Measurements from ENCODE around the gene RXFP2. TPM values are rescaled to one million over a fixed set of nuclear protein-coding genes. Genes with fewer than 3 reads are reported as not detected.

The RXFP2 gene
- total and polyA plus RNA-seq, 2 experiments from 2014 or later, result not detected

- Histone ChIP-seq H3K4me3 (no peak overlapping the region), H3K9me2 (replicated peaks; ENCODE audit: insufficient read depth) (no peaks in the 10 kb centered on the region), H3K4me2 (no peak overlapping the region), H3K36me3 (replicated peaks; ENCODE audit: insufficient read depth, low read depth) (no peaks in the 10 kb centered on the region), H3K9me3 (ENCODE audit: low read depth) (no peaks in the 10 kb centered on the region), H2AFZ (no peak overlapping the region), H4K20me1 (ENCODE audit: insufficient read depth, poor library complexity, severe bottlenecking) (no peaks in the 10 kb centered on the region), H3K27me3 (peaks cover 38% of the 10 kb centered on the region), H3K79me2 (no peaks in the 10 kb centered on the region), H3K4me1 (ENCODE audit: insufficient read depth) (no peaks in the 10 kb centered on the region), H3K27ac (no peak overlapping the region)
- TF ChIP-seq CTCF (IDR thresholded peaks at IDR 0.05; ENCODE audit: poor library complexity) (no peak), EZH2 (IDR thresholded peaks at IDR 0.05; ENCODE audit: borderline replicate concordance) (no peak), EZH2phosphoT487 (IDR thresholded peaks at IDR 0.05; ENCODE audit: low read depth, severe bottlenecking, unreplicated experiment) (no peak)
- 81% methylated on average over 5 of the region's 5 CpGs for WGBS (ENCODE audit: low lambda C conversion rate, missing lambda C conversion rate)
- DNase-seq (ENCODE audit: low spot score), result no peak
Observed at GRCh38 chr13:31850041-31850555, 110.8 kb downstream of the RXFP2 start.

DNA sequence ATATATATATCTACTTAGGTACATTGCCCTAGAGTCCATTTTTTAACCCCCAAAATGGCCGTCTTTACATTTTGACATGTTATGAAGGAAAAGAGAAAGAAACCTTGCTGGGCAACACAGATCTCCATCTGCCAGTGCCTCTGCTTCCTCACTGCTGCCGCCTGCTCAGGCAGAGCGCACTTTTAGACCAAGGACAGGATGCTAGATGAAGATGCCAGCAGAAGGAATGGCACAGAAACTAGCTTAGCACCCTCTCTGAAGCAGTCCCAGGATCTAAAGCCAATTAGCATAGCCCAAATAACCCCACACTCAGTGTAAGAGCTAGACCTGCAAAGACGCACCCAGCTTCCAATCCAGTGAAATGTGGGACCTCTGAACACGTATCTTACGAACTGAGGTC is 111.9 kb downstream of the RXFP2 start:
- TF ChIP-seq CTCF (IDR thresholded peaks at IDR 0.05; ENCODE audit: poor library complexity) (no peak), EZH2 (IDR thresholded peaks at IDR 0.05; ENCODE audit: borderline replicate concordance) (no peak), EZH2phosphoT487 (IDR thresholded peaks at IDR 0.05; ENCODE audit: low read depth, severe bottlenecking, unreplicated experiment) (no peak)
- no peaks in the 10 kb centered on the region for H4K20me1 ChIP-seq (ENCODE audit: insufficient read depth, poor library complexity, severe bottlenecking)
- H3K4me3 ChIP-seq, result no peak overlapping the region
- H3K27me3 ChIP-seq, result peaks cover 32% of the 10 kb centered on the region
- no peaks in the 10 kb centered on the region for H3K4me1 ChIP-seq (ENCODE audit: insufficient read depth)
- 92% methylated on average over 6 of the region's 6 CpGs for WGBS (ENCODE audit: low lambda C conversion rate, missing lambda C conversion rate)
- no peaks in the 10 kb centered on the region for H3K36me3 ChIP-seq (replicated peaks; ENCODE audit: insufficient read depth, low read depth)
- DNase-seq (ENCODE audit: low spot score), result no peak
- H3K9me3 ChIP-seq (ENCODE audit: low read depth), result no peaks in the 10 kb centered on the region
- H3K9me2 ChIP-seq (replicated peaks; ENCODE audit: insufficient read depth), result no peaks in the 10 kb centered on the region
- no peaks in the 10 kb centered on the region for H3K79me2 ChIP-seq
- no peak overlapping the region for H3K27ac ChIP-seq
- no peak overlapping the region for H3K4me2 ChIP-seq
- H2AFZ ChIP-seq, result no peak overlapping the region

All from hepatocyte (in vitro differentiated cells).